AG04450 (cell line): ENCODE measurements around the gene EREG. TPM values are rescaled to one million over a fixed set of nuclear protein-coding genes. Genes with fewer than 3 reads are reported as not detected.

Source experiments
- CTCF ChIA-PET: fragments of 300-600, 350-600 bp; formaldehyde crosslinking; extraction: SDS; loops from one replicate; lab custom pipeline; 2022; ENCODE audit warnings: antibody characterized with exemption, inconsistent platforms; lab: Charles Lee
- POLR2A ChIA-PET: fragments of 350-600 bp; formaldehyde crosslinking; extraction: SDS; loops from one replicate; lab custom pipeline; 2021; ENCODE audit warnings: antibody characterized with exemption, inconsistent platforms; lab: Yijun Ruan, JAX
- DNase-seq: peaks from one replicate; pipeline ENCODE4 v3.0.0-alpha.2; 2011; ENCODE audit warnings: low read depth, low spot score
- H3K27ac ChIP-seq: one replicate; pipeline ENCODE4 v1.5.1; 2012; ENCODE audit warnings: low read depth, low read length, control low read depth
- H3K27me3 ChIP-seq: one replicate; pipeline ENCODE4 v1.6.0; 2012; ENCODE audit warnings: low read length; ENCODE audit not compliant: control insufficient read depth, insufficient read depth
- H3K4me3 ChIP-seq: 2 replicates; pipeline ENCODE4 v1.5.1; 2011; ENCODE audit warnings: mild to moderate bottlenecking, low read depth, low read length, control low read depth
- H3K9me3 ChIP-seq: 2 replicates; pipeline ENCODE4 v1.5.1; 2012; ENCODE audit warnings: low read length; ENCODE audit not compliant: control insufficient read depth, insufficient read depth
- CTCF ChIP-seq: IDR thresholded peaks from 2 replicates; pipeline ENCODE4 v1.5.1; 2011; ENCODE audit warnings: low read depth, low read length, control low read depth, inconsistent platforms
- polyA plus RNA-seq: library from polyadenylated mRNA; depleted of rRNA; stranded (reverse); fragments of >200 nt; gene quantifications from 2 replicates; pipeline ENCODE4 v1.2.3, GENCODE V29; 2011

Gene EREG
- polyA plus RNA-seq, 1 experiment = 1.8 TPM

- CTCF ChIA-PET = no interaction called here
- no peak for TF ChIP-seq CTCF
- no peak for DNase-seq
- POLR2A ChIA-PET = no interaction called here
- no peak overlapping the region for H3K4me3 ChIP-seq
- no peaks in the 10 kb centered on the region for H3K9me3 ChIP-seq
- no peaks in the 10 kb centered on the region for H3K27me3 ChIP-seq
- no peak overlapping the region for H3K27ac ChIP-seq
These were observed 48.3 kb downstream of the EREG start for GRCh38 chr4:74413265-74413664.

- no peak for DNase-seq
- no peaks in the 10 kb centered on the region for H3K9me3 ChIP-seq
- no peak overlapping the region for H3K27ac ChIP-seq
- no peaks in the 10 kb centered on the region for H3K27me3 ChIP-seq
- POLR2A ChIA-PET = no interaction called here
- CTCF ChIA-PET = interaction anchor here (1.0 to 1.1 kb wide), 2 partner anchors 37 to 41 kb away, joined by 3 read pairs; no protein-coding TSS in a partner anchor
- TF ChIP-seq CTCF = no peak
- H3K4me3 ChIP-seq = no peak overlapping the region
These were observed 49.3 kb downstream of the EREG start for GRCh38 chr4:74414149-74414809.

- Histone ChIP-seq H3K27me3 (no peaks in the 10 kb centered on the region), H3K27ac (no peak overlapping the region), H3K4me3 (no peak overlapping the region), H3K9me3 (no peaks in the 10 kb centered on the region)
- TF ChIP-seq CTCF = no peak
- DNase-seq = no peak
- CTCF ChIA-PET = interaction anchor here (0.8 to 1.2 kb wide), 3 partner anchors 39 to 45 kb away, joined by 3 read pairs; no protein-coding TSS in a partner anchor
- POLR2A ChIA-PET = no interaction called here
These were observed 50.8 kb downstream of the EREG start for GRCh38 chr4:74415602-74416300.

- peak; percentile 16 for DNase-seq
- Histone ChIP-seq H3K27me3 (no peaks in the 10 kb centered on the region), H3K4me3 (no peak overlapping the region), H3K27ac (no peak overlapping the region), H3K9me3 (no peaks in the 10 kb centered on the region)
- ChIA-PET CTCF (interaction anchor here (1.1 kb wide), 1 partner anchor 27 kb away, joined by 3 read pairs; the partner anchor contains the start of gene AREG), POLR2A (no interaction called here)
- TF ChIP-seq CTCF = no peak
These were observed 53.2 kb downstream of the EREG start for GRCh38 chr4:74418063-74418670.

- no peak for TF ChIP-seq CTCF
These were observed 55.9 kb downstream of the EREG start for GRCh38 chr4:74420863-74421262.

More at GRCh38 chr4:74420863-74421262, 55.9 kb downstream of the EREG start:
- CTCF ChIA-PET = interaction anchor here (1.3 kb wide), 1 partner anchor 255 kb away, joined by 4 read pairs; no protein-coding TSS in a partner anchor
- Histone ChIP-seq H3K4me3 (no peak overlapping the region), H3K9me3 (no peaks in the 10 kb centered on the region), H3K27ac (no peak overlapping the region), H3K27me3 (no peaks in the 10 kb centered on the region)
- POLR2A ChIA-PET = no interaction called here
- no peak for DNase-seq
